ENCODE data around the gene ATP5ME.
"Not testable (repeated sequence)": the region's sequence is repeated elsewhere in the genome, so short reads cannot be mapped to it uniquely, and the experiment has no call there.

The ATP5ME gene

GRCh38 chr4:657338-657833 lies 16.7 kb downstream of the ATP5ME start:
- in situ Hi-C loops (cut with HindIII; ENCODE audit: low sequenced_read_pairs) = no loop called here

- in situ Hi-C loops (cut with HindIII; ENCODE audit: low sequenced_read_pairs) = no loop called here
Measured at GRCh38 chr4:656436-657337, 17.4 kb downstream of the ATP5ME start.

- in situ Hi-C loops (cut with HindIII; ENCODE audit: low sequenced_read_pairs) = no loop called here
Measured at GRCh38 chr4:655464-656151, 18.5 kb downstream of the ATP5ME start.

GRCh38 chr4:654871-655463 lies 19.1 kb downstream of the ATP5ME start:
- in situ Hi-C loops (cut with HindIII; ENCODE audit: low sequenced_read_pairs) = no loop called here

- in situ Hi-C loops (cut with HindIII; ENCODE audit: low sequenced_read_pairs) = no loop called here
Measured at GRCh38 chr4:654503-654845, 19.6 kb downstream of the ATP5ME start.

- in situ Hi-C loops (cut with HindIII; ENCODE audit: low sequenced_read_pairs) = no loop called here
Measured at GRCh38 chr4:653831-654502, 20.1 kb downstream of the ATP5ME start.

GRCh38 chr4:653080-653821 lies 20.8 kb downstream of the ATP5ME start:
- in situ Hi-C loops (cut with HindIII; ENCODE audit: low sequenced_read_pairs) = no loop called here

GRCh38 chr4:651884-652642 lies 22.0 kb downstream of the ATP5ME start:
- in situ Hi-C loops (cut with HindIII; ENCODE audit: low sequenced_read_pairs) = no loop called here

GRCh38 chr4:650951-651883 lies 22.9 kb downstream of the ATP5ME start:
- in situ Hi-C loops (cut with HindIII; ENCODE audit: low sequenced_read_pairs) = no loop called here

- in situ Hi-C loops (cut with HindIII; ENCODE audit: low sequenced_read_pairs) = no loop called here
Measured at GRCh38 chr4:650461-650860, 23.6 kb downstream of the ATP5ME start.

- in situ Hi-C loops (cut with HindIII; ENCODE audit: low sequenced_read_pairs) = no loop called here
Measured at GRCh38 chr4:649751-650310, 24.2 kb downstream of the ATP5ME start.

- in situ Hi-C loops (cut with HindIII; ENCODE audit: low sequenced_read_pairs) = no loop called here
Measured at GRCh38 chr4:649293-649625, 24.8 kb downstream of the ATP5ME start.

GRCh38 chr4:648579-649292 lies 25.3 kb downstream of the ATP5ME start:
- in situ Hi-C loops (cut with HindIII; ENCODE audit: low sequenced_read_pairs) = no loop called here

GRCh38 chr4:647481-647880 lies 26.6 kb downstream of the ATP5ME start:
- in situ Hi-C loops (cut with HindIII; ENCODE audit: low sequenced_read_pairs) = no loop called here

- in situ Hi-C loops (cut with HindIII; ENCODE audit: low sequenced_read_pairs) = no loop called here
Measured at GRCh38 chr4:646460-646859, 27.6 kb downstream of the ATP5ME start.

- in situ Hi-C loops (cut with HindIII; ENCODE audit: low sequenced_read_pairs) = not testable (repeated sequence)
Measured at GRCh38 chr4:642366-642765, 31.7 kb downstream of the ATP5ME start.

GRCh38 chr4:637536-638280 lies 36.4 kb downstream of the ATP5ME start:
- in situ Hi-C loops (cut with HindIII; ENCODE audit: low sequenced_read_pairs) = no loop called here

All from DLD1 (cell line).